HT1080 (cell line): ENCODE measurements around the gene THAP4. TPM values are rescaled to one million over a fixed set of nuclear protein-coding genes. Genes with fewer than 3 reads are reported as not detected.

Source experiments
- DNase-seq: peaks from one replicate; pipeline ENCODE4 v3.0.0-alpha.2; 2015; ENCODE audit warnings: low read depth
- total RNA-seq: library from RNA; depleted of rRNA; stranded (reverse); fragments of >200 nt; shearing (Covaris generic); gene quantifications from 2 replicates; pipeline ENCODE4 v1.2.3, GENCODE V29; 2014

Gene THAP4
- total RNA-seq, 1 experiment from 2014 or later = 103 TPM

DNA sequence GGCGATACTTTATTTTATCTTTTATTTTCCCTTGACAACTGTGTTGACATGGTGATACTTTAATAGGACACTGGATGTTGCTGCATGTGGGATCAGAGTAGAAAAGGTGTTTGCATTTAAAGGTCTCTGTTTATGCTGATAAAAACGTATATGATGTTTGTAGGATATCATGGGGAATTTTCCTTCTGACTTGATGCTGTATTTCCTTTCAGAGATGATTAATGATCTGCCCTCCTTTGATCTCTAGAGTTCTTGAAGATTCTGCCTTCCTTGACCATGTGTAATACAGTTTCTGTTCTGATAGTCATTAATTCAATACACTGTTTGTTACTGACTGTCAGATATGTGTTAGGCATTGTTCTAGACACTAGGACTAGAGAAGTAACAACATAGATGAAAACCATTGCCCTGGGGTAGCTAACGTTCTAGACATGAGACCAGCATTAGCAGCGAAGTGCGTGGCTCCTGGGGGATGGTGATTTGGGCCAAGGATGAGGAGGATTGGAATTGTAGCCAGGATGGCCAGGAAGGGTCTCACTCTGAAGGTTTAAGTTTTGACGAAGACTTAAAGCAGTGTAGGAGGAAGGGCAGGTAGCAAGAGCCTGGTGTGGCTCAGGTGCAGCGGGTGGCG, 3.3 kb upstream of the THAP4 start:
- no peak for DNase-seq

GRCh38 chr2:241639385-241639784, 2.4 kb upstream of the THAP4 start:
- no peak for DNase-seq

GRCh38 chr2:241638940-241639339, 2.0 kb upstream of the THAP4 start:
- no peak for DNase-seq

DNA sequence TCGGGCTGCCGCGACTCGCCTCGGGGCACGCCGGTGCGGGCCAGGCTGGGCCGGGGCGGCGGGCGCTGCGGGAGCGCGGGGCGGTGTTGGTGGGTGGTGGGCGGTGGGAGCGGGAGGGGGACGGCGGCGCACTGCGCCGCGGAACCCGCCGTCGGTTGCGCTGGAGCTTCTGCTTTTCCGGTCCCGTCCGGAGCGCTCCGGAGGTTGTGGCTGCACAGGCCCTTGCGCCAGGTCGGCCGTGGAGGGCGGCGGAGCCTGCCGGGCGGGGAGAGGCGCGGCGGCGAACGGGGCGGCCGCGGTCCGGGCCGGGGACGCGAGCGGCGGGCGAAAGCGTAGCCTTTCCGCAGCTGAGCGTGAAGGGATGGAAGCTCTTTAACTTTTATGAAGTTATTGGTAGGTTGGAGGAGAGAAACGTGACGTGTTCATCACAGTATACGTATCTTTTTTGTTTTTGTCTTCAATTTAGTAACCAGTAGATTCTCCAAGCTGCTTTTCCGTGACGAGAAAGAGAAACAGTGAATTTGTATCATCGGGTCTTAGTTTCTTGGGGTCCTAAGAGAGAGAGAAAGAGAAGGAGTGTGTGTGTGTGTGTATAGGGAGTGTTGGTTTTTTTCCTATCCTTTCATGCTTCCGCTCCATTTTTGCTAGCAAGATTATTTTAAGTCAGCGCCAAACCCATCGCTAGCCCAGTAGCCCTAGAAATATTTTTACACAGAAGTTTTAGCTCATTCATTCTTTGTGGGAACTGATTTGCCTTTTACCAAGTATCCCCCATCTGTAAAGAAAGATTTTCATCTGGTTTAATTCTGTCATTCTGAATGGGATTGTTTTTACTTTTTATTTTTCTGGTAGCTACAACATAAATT, 1.1 kb upstream of the THAP4 start:
- no peak for DNase-seq

DNA sequence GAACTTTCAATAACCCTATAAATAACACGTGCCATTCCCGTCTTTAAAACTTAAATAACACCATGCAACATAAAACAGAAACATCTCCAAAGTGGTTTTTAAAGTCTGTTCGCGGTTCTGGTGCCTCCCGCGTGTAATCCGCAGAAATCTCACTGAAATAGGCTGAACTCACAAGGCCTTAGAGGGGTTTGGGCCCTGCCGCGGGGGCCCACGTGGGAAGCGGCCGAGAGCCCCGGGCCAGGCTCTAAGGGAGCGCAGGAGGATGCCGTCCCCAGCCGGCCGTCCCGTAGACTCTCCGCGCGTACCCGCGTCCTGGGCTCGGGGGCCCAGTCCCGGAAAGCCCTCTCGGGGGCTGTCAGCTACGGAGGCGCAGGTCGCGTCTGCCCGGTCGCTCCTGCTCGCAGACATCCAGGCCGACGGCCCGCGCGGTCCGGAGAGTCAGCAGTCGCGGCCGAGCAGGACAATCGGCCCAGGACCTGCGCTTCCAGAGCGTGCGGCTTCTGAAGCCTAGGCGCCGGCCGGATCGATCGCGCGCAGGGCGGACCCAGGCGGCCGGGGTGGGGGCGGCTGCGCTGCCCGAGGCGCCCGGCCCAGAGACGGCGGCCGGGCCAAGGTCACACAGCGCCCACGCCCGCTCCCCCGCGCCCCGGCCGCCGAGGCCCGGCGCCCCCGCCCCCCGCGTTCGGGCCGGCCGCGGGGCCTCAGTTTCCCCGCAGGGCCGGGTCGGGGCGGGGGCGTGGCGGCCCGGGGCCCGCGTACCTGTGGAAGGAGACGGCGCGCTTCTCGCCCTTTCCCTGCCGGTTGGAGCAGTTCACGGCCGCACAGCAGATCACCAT, 558 bp downstream of the THAP4 start:
- DNase-seq = peak; percentile 36

DNA sequence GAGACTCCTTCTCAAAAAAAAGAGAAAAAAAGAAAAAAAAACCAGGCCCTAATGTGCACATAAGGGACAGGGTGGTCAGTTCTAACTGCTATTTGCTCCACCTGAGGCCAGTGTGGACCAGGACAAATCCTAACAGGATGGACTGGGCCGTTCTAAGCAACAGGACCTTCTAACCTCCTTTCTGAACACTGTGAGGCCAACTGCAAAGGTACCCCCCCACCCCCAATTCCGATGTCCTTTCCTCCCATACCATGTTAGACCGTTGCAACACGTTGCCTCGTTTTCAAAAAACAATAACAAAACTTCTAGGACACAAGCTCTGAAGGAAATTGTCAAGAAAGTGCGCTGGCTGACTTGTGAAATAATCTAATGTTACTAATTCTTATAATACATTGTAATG, 1.2 kb downstream of the THAP4 start:
- no peak for DNase-seq

DNA sequence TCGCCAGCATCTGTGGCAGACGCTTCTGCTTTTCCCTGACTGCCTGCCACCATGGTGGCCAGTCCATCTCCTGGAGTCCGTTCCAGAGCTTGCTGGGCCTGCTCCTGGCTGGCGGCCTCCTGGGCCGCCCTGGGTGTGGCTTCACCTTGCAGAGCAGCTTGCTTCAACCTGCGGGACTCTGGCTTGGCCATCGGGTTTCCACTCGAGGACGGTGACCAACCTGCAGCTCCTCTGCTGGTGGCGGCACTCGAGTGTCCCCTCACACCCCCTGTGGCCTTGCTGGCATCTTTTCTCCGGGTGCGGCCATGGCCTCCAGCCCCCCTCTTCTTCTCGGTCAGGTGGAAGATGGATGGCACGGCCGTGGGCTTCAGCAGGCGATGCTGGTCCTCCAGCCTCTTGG, 3.4 kb downstream of the THAP4 start:
- DNase-seq = no peak

GRCh38 chr2:241632478-241633325, 4.3 kb downstream of the THAP4 start:
- no peak for DNase-seq

GRCh38 chr2:241629762-241630435, 7.1 kb downstream of the THAP4 start:
- DNase-seq = no peak

GRCh38 chr2:241627675-241628074, 9.3 kb downstream of the THAP4 start:
- DNase-seq = no peak

GRCh38 chr2:241620419-241620769, 16.6 kb downstream of the THAP4 start:
- DNase-seq = peak; percentile 51

- no peak for DNase-seq
Measured at GRCh38 chr2:241619597-241620418, 17.1 kb downstream of the THAP4 start.

- no peak for DNase-seq
Measured at GRCh38 chr2:241618829-241619228, 18.1 kb downstream of the THAP4 start.

GRCh38 chr2:241618296-241618805, 18.6 kb downstream of the THAP4 start:
- DNase-seq = no peak

GRCh38 chr2:241617431-241618154, 19.4 kb downstream of the THAP4 start:
- no peak for DNase-seq

- no peak for DNase-seq
Measured at GRCh38 chr2:241616168-241617125, 20.5 kb downstream of the THAP4 start.

DNA sequence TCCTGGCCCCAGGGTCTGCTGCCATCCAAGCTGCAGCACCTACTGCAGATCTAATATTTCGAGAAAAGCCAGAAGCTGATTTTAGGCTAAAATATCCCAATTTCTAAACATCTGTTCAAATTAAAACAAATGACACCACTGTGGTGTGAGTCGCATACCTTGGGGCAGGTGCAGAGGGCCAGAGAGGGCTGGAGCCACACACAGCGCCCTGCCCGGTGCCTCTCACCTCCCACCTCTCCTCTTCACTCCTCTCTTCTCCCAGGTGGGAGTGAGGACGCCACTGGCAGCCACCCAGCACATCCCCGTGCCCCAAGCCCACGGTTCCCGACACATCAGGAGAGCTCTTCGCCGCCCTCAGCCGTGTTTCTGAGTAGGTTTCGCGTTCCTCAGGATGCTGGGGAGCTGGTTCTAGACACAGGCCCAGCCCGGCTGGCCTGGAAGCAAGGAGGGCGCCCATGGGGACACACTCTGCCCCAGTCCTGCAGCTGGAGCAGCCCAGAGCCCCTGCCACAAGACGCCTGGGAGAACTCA, 21.4 kb downstream of the THAP4 start:
- DNase-seq = no peak
